Frontal cortex (tissue), 4 donors: Measurements from ENCODE around the gene TRPM3. TPM values are rescaled to one million over a fixed set of nuclear protein-coding genes. Genes with fewer than 3 reads are reported as not detected.
A peak's percentile ranks its signal among the peaks of the same experiment; 100 is the strongest.

Experiments
- DNase-seq, 2 donors: peaks; one replicate each; pipeline ENCODE4 v3.0.0; 2012; ENCODE audit warnings: low spot score in 2 of 2
- FAIRE-seq: peaks from 2 replicates; lab custom pipeline; 2012; peaks lifted over from hg19 to GRCh38; lab: Jason Lieb, UNC
- total RNA-seq: library from RNA; depleted of rRNA; stranded (reverse); fragments of >200 nt; gene quantifications from one replicate; pipeline ENCODE4 v1.2.3, GENCODE V29; 2014
- donor health status: control.
- donor health status: control.
- donor health status: control.

Gene TRPM3
- total RNA-seq, 1 donor from 2014 or later, result 18.8 TPM

- DNase-seq (no peak), FAIRE-seq (no peak)
These were observed 166.8 kb downstream of the TRPM3 start for GRCh38 chr9:70954596-70955143.

- FAIRE-seq (no peak), DNase-seq (no peak)
These were observed 167.3 kb downstream of the TRPM3 start for GRCh38 chr9:70954126-70954525.

GRCh38 chr9:70951749-70952727, 169.4 kb downstream of the TRPM3 start:
- FAIRE-seq, result no peak
- no peak for DNase-seq

- DNase-seq, result no peak
- FAIRE-seq, result no peak
These were observed 171.2 kb downstream of the TRPM3 start for GRCh38 chr9:70950270-70950669.

GRCh38 chr9:70949239-70949638, 172.2 kb downstream of the TRPM3 start:
- FAIRE-seq, result no peak
- DNase-seq, result no peak

GRCh38 chr9:70948744-70949143, 172.7 kb downstream of the TRPM3 start:
- DNase-seq, result no peak
- FAIRE-seq, result no peak

GRCh38 chr9:70947511-70947910, 173.9 kb downstream of the TRPM3 start:
- FAIRE-seq, result no peak
- DNase-seq, result no peak

- DNase-seq, result no peak
- no peak for FAIRE-seq
These were observed 174.3 kb downstream of the TRPM3 start for GRCh38 chr9:70947086-70947485.

GRCh38 chr9:70945301-70945700, 176.1 kb downstream of the TRPM3 start:
- DNase-seq, result no peak
- FAIRE-seq, result no peak

- no peak for DNase-seq
- no peak for FAIRE-seq
These were observed 180.2 kb downstream of the TRPM3 start for GRCh38 chr9:70941191-70941590.

- no peak for DNase-seq
- no peak for FAIRE-seq
These were observed 180.8 kb downstream of the TRPM3 start for GRCh38 chr9:70940605-70941004.

GRCh38 chr9:70936536-70936935, 184.9 kb downstream of the TRPM3 start:
- DNase-seq, result no peak
- no peak for FAIRE-seq

- DNase-seq, result no peak
- FAIRE-seq, result no peak
These were observed 185.6 kb downstream of the TRPM3 start for GRCh38 chr9:70935856-70936255.

- FAIRE-seq (no peak), DNase-seq (no peak)
These were observed 186.8 kb downstream of the TRPM3 start for GRCh38 chr9:70934642-70935041.

GRCh38 chr9:70933321-70933720, 188.1 kb downstream of the TRPM3 start:
- DNase-seq (no peak), FAIRE-seq (no peak)

GRCh38 chr9:70932097-70932496, 189.3 kb downstream of the TRPM3 start:
- DNase-seq (no peak), FAIRE-seq (no peak)

GRCh38 chr9:70927530-70927929, 193.9 kb downstream of the TRPM3 start:
- DNase-seq (no peak), FAIRE-seq (no peak)

GRCh38 chr9:70924895-70925547, 196.4 kb downstream of the TRPM3 start:
- DNase-seq (peak; percentile 3 to 25), FAIRE-seq (no peak)

- FAIRE-seq (peak; percentile 3), DNase-seq (no peak)
These were observed 197.0 kb downstream of the TRPM3 start for GRCh38 chr9:70924380-70924779.

- no peak for DNase-seq
- FAIRE-seq, result no peak
These were observed 197.5 kb downstream of the TRPM3 start for GRCh38 chr9:70923961-70924360.

- FAIRE-seq (no peak), DNase-seq (no peak)
These were observed 200.3 kb downstream of the TRPM3 start for GRCh38 chr9:70921136-70921535.
